GF-D8 (cell line): Measurements from ENCODE around the gene CGB7.
"Not testable (repeated sequence)": the region's sequence is repeated elsewhere in the genome, so short reads cannot be mapped to it uniquely, and the experiment has no call there.

Experiments
- DNase-seq: peaks from one replicate; lab custom pipeline; 2025; lab: John Stamatoyannopoulos, UW

CGB7 gene

DNA sequence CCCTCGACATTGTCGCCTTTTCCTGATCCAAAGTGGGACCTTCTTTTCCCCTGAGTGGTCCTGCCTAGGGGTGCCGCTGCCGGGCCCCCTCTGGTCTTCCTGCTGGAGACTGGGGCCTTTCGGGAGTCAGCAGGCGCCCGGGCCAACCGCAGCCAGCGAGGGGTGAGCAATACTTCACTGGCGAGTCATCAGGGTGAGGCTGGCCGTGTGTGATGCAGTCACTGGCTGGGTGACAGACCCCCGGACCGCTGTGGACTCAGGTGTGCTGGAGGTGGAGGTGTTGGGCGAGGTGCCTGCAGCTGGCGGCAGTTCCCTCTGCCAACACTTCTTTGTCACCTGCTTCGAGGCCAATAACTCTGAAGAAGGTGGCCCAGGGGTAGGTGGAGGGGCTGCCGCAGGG, 15.4 kb downstream of the CGB7 start:
- no peak for DNase-seq

GRCh38 chr19:49039736-49040135, 17.8 kb downstream of the CGB7 start:
- not testable (repeated sequence) for DNase-seq

DNA sequence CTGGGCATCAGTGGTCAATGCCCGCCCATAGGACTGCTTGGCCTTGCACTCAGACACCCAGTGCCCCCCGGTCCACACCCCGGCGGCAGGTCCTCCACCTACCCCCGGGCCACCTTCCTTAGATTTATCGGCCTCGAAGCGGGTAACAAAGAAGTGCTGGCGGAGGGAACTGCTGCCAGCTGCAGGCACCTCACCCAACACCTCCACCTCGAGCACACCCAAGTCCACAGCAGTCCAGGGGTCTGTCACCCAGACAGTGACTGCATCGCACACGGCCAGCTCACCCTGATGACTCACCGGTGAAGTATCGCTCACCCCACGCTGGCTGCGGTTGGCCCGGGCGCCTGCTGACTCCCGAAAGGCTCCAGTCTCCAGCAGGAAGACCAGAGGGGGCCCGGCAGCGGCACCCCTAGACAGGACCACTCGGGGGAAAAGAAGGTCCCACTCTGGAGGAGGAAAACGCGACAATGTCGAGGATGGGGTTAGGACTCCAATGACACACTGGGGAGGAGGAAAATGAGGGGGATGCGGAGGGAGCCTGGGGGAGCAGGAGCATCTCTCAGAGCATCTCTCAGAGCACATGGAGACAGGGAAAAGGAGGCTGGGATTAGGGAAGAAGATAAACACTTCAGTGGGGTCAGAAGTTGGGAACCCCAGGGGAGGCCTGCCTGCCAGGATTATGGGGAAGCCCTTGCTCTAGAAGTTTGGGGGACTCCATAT, 18.8 kb downstream of the CGB7 start:
- DNase-seq, result not testable (repeated sequence)

- DNase-seq, result not testable (repeated sequence)
These were observed 19.4 kb downstream of the CGB7 start for GRCh38 chr19:49038111-49038510.

GRCh38 chr19:49036815-49037214, 20.7 kb downstream of the CGB7 start, which contains the start of gene CGB1:
TSS of gene CGB1 (minus strand) at chr19:49036895. CDS start at chr19:49036711, 184 bp downstream.
- not testable (repeated sequence) for DNase-seq

DNA sequence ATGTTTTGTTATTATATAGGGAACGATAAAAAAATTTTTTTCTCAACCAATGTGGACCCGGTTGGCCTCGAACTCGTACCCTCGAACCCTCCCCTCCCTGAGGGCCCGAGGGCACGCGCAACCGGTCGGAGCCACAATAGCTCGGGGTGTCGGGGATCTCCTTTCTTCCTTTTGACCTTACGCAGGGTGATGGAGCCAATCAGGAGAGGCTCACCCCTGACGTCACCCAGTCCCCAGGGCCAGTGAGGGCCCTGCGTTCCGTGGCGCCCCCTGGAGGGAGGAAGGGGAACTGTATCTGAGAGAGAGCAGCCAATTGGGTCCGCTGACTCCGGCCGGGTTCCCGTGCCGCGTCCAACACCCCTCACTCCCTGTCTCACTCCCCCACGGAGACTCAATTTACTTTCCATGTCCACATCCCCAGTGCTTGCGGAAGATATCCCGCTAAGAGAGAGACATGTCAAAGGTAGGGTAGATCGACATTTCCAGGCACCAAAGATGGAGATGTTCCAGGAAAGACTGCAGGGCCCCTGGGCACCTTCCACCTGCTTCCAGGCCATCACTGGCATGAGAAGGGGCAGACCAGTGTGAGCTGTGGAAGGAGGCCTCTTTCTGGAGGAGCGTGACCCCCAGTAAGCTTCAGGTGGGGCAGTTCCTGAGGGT, 25.8 kb downstream of the CGB7 start, which contains the start of gene CGB2:
TSS of gene CGB2 (plus strand) at position 249 of the 660 bp plus-strand sequence. CDS start at position 455, 206 bp downstream.
- DNase-seq, result not testable (repeated sequence)

- not testable (repeated sequence) for DNase-seq
These were observed 27.2 kb downstream of the CGB7 start for GRCh38 chr19:49030323-49030722.

- DNase-seq, result not testable (repeated sequence)
These were observed 27.8 kb downstream of the CGB7 start for GRCh38 chr19:49029749-49030148.

GRCh38 chr19:49028686-49029085, 28.9 kb downstream of the CGB7 start:
- DNase-seq, result not testable (repeated sequence)

GRCh38 chr19:49025599-49025998, 31.9 kb downstream of the CGB7 start:
- DNase-seq, result not testable (repeated sequence)

- DNase-seq, result not testable (repeated sequence)
These were observed 32.5 kb downstream of the CGB7 start for GRCh38 chr19:49025088-49025487.

DNA sequence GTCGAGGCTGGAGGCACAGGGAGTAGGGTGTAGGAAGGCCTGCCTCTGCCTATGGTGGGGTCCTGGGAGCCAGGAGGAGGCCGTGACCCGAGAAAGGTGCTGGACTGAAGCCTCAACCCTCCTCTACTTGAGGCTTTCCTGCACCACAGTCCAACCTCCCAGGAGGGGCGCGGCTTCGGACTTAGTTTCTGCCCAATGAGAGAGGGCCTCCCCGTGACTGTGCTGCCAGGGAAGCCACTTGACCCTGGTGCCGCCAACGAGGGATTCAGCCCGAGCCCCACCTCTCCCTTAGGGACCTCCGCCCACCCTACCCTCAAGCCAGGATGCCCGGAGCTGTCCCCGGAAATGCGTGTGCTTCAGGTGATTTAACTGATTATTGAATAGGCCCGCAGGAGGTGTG, 33.3 kb downstream of the CGB7 start, which contains the start of gene CGB3:
TSS of gene CGB3 (minus strand) at position 101 of the 400 bp plus-strand sequence. CDS start 362 bp downstream, outside the sequence.
- not testable (repeated sequence) for DNase-seq

GRCh38 chr19:49022116-49022515, 35.4 kb downstream of the CGB7 start:
- no peak for DNase-seq

DNA sequence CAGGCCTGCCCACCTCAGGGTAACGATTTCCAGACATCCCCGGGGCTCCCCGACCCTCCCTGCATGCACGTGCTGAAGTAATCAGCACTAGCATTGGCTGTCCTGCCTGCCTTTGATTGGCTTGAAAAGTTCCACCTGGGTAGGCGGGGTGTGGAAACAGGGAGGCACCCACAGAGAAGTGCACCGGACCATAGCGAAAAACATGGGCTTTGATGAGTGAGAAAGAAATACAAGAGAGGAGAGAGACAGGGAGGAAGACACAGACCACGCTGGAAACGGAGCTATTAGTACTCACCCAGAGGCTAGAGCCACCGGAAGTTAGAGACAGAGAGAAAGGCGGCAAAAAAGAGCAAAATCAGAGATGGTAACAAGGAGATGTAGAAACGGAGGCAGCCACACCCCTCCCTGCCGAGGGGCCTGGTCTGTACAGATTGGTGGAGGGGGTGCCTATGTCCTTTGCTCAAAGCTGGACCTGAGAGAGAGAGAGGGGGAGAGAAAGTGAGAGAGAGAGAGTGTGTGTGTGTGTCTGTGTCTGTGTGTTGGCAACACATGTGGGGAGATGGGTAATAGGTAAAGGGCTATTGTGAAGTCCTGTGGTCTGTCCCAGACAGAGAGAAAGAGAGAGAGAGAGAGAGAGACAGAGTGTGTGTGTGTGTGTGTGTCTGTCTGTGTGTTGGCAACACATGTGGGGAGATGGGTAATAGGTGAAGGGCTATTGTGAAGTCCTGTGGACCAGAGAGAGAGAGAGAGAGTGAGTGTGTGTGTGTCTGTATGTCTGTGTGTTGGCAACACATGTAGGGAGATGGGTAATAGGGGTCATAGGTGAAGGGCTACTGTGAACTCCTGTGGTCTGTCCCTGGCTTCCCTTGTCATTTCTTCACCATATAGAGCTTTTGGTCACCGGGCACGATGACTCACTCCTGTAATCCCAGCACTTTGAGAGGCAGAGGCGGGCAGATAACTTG, 36.3 kb downstream of the CGB7 start:
- no peak for DNase-seq

- DNase-seq, result no peak
These were observed 37.2 kb downstream of the CGB7 start for GRCh38 chr19:49020342-49020741.

DNA sequence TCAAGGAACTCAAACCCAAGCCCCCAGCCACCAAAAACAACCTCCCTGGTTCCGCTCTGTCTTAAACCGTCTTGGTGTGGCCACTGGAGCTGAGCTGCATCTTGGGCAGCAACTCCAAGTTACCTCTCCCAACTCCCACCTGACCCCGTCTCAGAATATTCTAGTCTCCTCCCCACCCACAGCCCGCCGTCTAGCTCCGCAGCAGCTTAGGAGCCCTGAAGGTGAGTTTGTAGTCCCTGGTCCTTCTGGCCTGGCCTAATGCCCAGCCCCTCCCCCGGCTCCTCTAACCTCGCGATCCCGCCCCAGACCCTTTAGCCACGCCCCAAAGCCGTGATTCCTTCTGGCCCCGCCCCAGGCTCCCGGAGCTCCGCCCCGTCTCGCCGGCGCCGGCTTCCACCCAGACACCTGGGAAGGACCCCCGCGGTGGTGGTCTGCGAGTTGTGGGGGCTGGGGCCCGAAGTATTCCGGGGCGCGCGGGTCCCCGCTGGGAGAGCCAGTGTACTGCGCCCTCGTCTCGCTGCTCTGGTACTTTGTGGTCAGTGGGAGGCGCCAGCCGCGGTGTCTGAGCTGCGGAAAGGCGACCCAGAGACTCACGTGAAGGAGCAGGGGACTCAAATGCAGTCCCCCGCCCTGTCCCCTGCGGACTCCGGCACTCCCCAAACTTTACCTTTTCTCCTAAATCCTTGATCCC, 38.2 kb downstream of the CGB7 start:
- DNase-seq, result no peak

DNA sequence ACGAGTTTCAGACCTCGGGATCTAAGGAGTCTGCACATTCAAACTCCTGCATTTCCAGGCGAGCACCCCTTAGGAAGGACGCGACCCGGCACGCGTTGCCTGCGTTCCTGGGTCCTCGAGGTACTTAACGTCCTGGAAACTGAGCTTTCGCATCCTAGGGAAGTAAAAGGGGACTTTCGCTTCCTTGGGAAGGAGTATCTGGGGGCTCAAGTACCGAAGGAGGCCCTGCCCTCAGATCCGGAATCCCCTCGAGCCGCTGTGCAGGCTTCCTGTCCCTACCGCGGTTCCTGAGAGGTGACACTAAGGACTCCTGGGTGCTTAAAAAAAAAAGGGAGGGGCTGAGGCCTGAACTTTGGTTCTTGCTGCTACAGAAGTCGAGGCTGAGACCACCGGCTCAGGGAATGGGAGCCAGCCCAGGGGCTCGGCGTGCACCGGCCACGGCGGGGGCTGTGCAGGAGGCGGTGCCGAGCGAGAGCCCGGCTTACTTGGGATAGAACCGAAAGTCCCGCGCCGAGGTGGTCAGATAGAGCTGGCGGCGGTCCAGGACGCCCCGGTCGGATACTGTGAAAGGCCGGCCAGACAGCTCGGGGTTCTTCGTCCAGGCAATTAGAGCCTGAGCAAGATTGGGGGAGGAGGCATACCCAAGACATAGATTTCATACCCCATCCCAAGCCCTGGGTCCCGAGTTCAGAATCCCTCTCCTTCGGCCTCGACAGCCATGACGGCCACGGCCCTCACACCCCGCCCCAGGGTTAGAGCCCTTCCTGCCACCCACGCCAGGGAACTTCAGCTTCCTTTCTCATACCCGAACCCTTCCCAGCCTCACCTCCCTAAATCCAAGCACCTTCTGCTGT, 38.9 kb downstream of the CGB7 start:
- DNase-seq, result not testable (repeated sequence)

- no peak for DNase-seq
These were observed 39.7 kb downstream of the CGB7 start for GRCh38 chr19:49017666-49018351.

DNA sequence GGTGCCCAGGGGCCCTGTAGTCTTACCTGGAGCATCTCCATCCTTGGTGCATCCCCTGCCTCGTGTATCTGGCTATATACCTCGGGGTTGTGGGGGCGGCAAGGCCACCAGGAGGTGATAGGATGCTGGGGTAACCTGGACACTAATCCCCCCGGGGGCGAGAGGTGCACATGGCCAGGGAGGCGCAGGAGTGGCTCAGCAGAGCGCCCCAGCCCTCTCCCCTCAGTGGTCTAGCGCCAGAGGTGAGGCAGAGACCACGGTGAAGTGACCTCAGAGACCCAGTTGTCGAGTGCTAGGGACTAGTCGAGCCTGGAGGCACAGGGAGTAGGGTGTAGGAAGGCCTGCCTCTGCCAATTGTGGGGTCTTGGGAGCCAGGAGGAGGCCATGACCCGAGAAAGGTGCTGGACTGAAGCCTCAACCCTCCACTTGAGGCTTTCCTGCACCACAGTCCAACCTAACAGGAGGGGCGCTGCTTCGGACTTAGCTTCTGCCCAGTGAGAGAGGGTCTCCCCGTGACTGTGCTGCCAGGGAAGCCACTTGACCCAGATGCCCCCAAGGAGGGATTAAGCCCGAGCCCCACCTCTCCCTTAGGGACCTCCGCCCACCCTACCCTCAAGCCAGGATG, 40.4 kb downstream of the CGB7 start, which contains the start of gene LHB:
TSS of gene LHB (minus strand) at position 51 of the 625 bp plus-strand sequence. CDS start at position 41, 10 bp downstream.
- DNase-seq, result no peak
